Stimulated activated CD8-positive, alpha-beta memory T cell treated with anti-CD3 and anti-CD28 coated beads, Interleukin-2, amount 100 ng/mL, for 48 hours (primary cell): ENCODE data around the gene PMS1.
A peak's percentile ranks its signal among the peaks of the same experiment; 100 is the strongest.
"Not testable (repeated sequence)": the region's sequence is repeated elsewhere in the genome, so short reads cannot be mapped to it uniquely, and the experiment has no call there.

Source experiments
- DNase-seq, 2 donors: peaks; one replicate each; pipeline ENCODE4 v3.0.0-alpha.2; 2020; ENCODE audit warnings: low read depth in 2 of 2

PMS1 gene

GRCh38 chr2:189783927-189784867 lies at the start of gene PMS1, which contains the start of gene ORMDL1:
Gene PMS1, plus strand, starts transcription at chr2:189784450. Its CDS starts 7,360 bp downstream, at chr2:189791810.
Gene ORMDL1, minus strand, starts transcription at chr2:189784339. Its CDS starts 1,744 bp downstream, at chr2:189782595.
- DNase-seq: peak; percentile 89 to 94

- DNase-seq: no peak
Measured at GRCh38 chr2:189751080-189751658, 33.1 kb upstream of the PMS1 start.

GRCh38 chr2:189756311-189756952 lies 27.8 kb upstream of the PMS1 start:
- no peak for DNase-seq

- DNase-seq: not testable (repeated sequence)
Measured at GRCh38 chr2:189760154-189760553, 24.1 kb upstream of the PMS1 start.

- DNase-seq: no peak
Measured at GRCh38 chr2:189762229-189762550, 22.1 kb upstream of the PMS1 start.

GRCh38 chr2:189762551-189763298 lies 21.5 kb upstream of the PMS1 start, which contains the start of gene OSGEPL1:
Gene OSGEPL1, minus strand, starts transcription at chr2:189762792. Its CDS starts 1,152 bp downstream, at chr2:189761640.
- DNase-seq: peak; percentile 80 to 87

GRCh38 chr2:189763908-189764661 lies 20.2 kb upstream of the PMS1 start:
- DNase-seq: no peak

GRCh38 chr2:189770590-189771322 lies 13.5 kb upstream of the PMS1 start:
- no peak for DNase-seq

- no peak for DNase-seq
Measured at GRCh38 chr2:189772212-189772611, 12.0 kb upstream of the PMS1 start.

- no peak for DNase-seq
Measured at GRCh38 chr2:189782221-189782671, 2.0 kb upstream of the PMS1 start.

- no peak for DNase-seq
Measured at GRCh38 chr2:189783451-189783926, 761 bp upstream of the PMS1 start.

- DNase-seq: no peak
Measured at GRCh38 chr2:189791338-189792042, 7.2 kb downstream of the PMS1 start.

GRCh38 chr2:189794310-189794709 lies 10.1 kb downstream of the PMS1 start:
- no peak for DNase-seq

GRCh38 chr2:189797902-189798301 lies 13.7 kb downstream of the PMS1 start:
- DNase-seq: no peak

- DNase-seq: no peak
Measured at GRCh38 chr2:189798312-189799029, 14.2 kb downstream of the PMS1 start.

GRCh38 chr2:189799030-189799331 lies 14.7 kb downstream of the PMS1 start:
- no peak for DNase-seq

GRCh38 chr2:189799531-189799930 lies 15.3 kb downstream of the PMS1 start:
- no peak for DNase-seq

- DNase-seq: no peak
Measured at GRCh38 chr2:189802396-189802912, 18.2 kb downstream of the PMS1 start.

GRCh38 chr2:189803431-189803830 lies 19.2 kb downstream of the PMS1 start:
- no peak for DNase-seq
